Lung (tissue), 12 donors: ENCODE measurements around the gene SAYSD1. TPM values are rescaled to one million over a fixed set of nuclear protein-coding genes. Genes with fewer than 3 reads are reported as not detected.

ENCODE experiments used
- ATAC-seq: fragments of 200-7000 bp; cut with Tn5 transposase; one replicate; pipeline ENCODE4 v1.9.1; 2020; ENCODE audit warnings: moderate number of reproducible peaks; ENCODE audit not compliant: insufficient read depth, low FRiP score
- DNase-seq, 3 donors: peaks; one replicate each; pipeline ENCODE4 v3.0.0-alpha.2; 2013 to 2017
- H3K27ac ChIP-seq, 2 donors: one replicate each; pipeline ENCODE4 v1.5.1; 2013; ENCODE audit warnings: mild to moderate bottlenecking in 2 of 2, moderate library complexity in 2 of 2, control low read depth in 1 of 2, inconsistent platforms in 1 of 2, low read depth in 1 of 2, low read length in 1 of 2
- H3K27me3 ChIP-seq, 3 donors: one replicate each; pipeline ENCODE4 v1.5.1; 2013; ENCODE audit warnings: low read length in 2 of 3; ENCODE audit not compliant: control insufficient read depth in 3 of 3, insufficient read depth in 3 of 3
- H3K36me3 ChIP-seq, 4 donors: one replicate each; pipeline ENCODE4 v1.5.1; 2013; ENCODE audit warnings: low read length in 4 of 4, mild to moderate bottlenecking in 1 of 4, moderate library complexity in 1 of 4; ENCODE audit not compliant: control insufficient read depth in 4 of 4, insufficient read depth in 4 of 4
- H3K4me1 ChIP-seq, 5 donors: one replicate each; pipeline ENCODE4 v1.5.1; 2013; ENCODE audit warnings: low read length in 5 of 5, mild to moderate bottlenecking in 2 of 5, moderate library complexity in 1 of 5; ENCODE audit not compliant: control insufficient read depth in 5 of 5, insufficient read depth in 5 of 5
- H3K4me3 ChIP-seq: one replicate; pipeline ENCODE4 v1.5.1; 2013; ENCODE audit warnings: mild to moderate bottlenecking, control low read depth, moderate library complexity
- H3K9ac ChIP-seq, 2 donors: one replicate each; pipeline ENCODE4 v1.5.1; 2013; ENCODE audit warnings: low read length in 2 of 2, control low read depth in 1 of 2; ENCODE audit not compliant: insufficient read depth in 1 of 2
- H3K9me3 ChIP-seq, 4 donors: one replicate each; pipeline ENCODE4 v1.5.1; 2013; ENCODE audit warnings: low read length in 3 of 4, mild to moderate bottlenecking in 1 of 4, moderate library complexity in 1 of 4; ENCODE audit not compliant: control insufficient read depth in 4 of 4, insufficient read depth in 3 of 4
- CTCF ChIP-seq: IDR thresholded peaks from 2 replicates; pipeline ENCODE4 v1.5.1; 2012; ENCODE audit warnings: mild to moderate bottlenecking; ENCODE audit errors: control extremely low read depth, extremely low read depth
- WGBS, 2 donors: extraction: QIAGEN DNeasy Blood & Tissue Kit; methylation state at CpG; one replicate each; pipeline ENCODE4 v1.1.7; 2013; 5-methylcytosine and 5-hydroxymethylcytosine counted together
- polyA plus RNA-seq, 2 donors: library from polyadenylated mRNA; stranded (reverse); fragments of 200-250 nt; gene quantifications; one replicate each; pipeline ENCODE4 v1.2.1, GENCODE V29; 2013
- total RNA-seq, 2 donors: library from RNA; depleted of rRNA in 1 of 2; stranded (reverse); fragments of >200 nt in 1 of 2; gene quantifications; one replicate each; pipeline ENCODE4 v1.2.1, GENCODE V29; 2014 to 2021
- donor health status: control.
- donor health status: control.
- donor health status: Bipolar disorder and iron deficiency.
- donor health status: healthy.
- donor health status: DM: yes; HTN: yes; CAD: no.

The SAYSD1 gene
- total and polyA plus RNA-seq, 4 donors = 9.8 to 17.8 (median 16.5) TPM

- WGBS, 2 donors = 74% methylated on average over 7 of the region's 7 CpGs
- H3K27me3 ChIP-seq = peaks cover 0 to 3% (median 0%) of the 10 kb centered on the region in 3 donors
- H3K27ac ChIP-seq = no peak overlapping the region
- no peaks in the 10 kb centered on the region for H3K36me3 ChIP-seq
- no peak for TF ChIP-seq CTCF
- H3K9me3 ChIP-seq = no peaks in the 10 kb centered on the region
- no peak overlapping the region for H3K4me3 ChIP-seq
- ATAC-seq (no peak), DNase-seq (no peak)
- H3K9ac ChIP-seq = no peak overlapping the region
- H3K4me1 ChIP-seq = no peaks in the 10 kb centered on the region
These were observed 46.6 kb downstream of the SAYSD1 start for GRCh38 chr6:39068391-39068790.

- ATAC-seq = no peak
- DNase-seq = no peak
- WGBS, 2 donors = 92 to 93% methylated on average over 8 of the region's 8 CpGs
These were observed 49.4 kb downstream of the SAYSD1 start for GRCh38 chr6:39065561-39065960.

GRCh38 chr6:39063526-39063925 is 51.5 kb downstream of the SAYSD1 start:
- Histone ChIP-seq H3K9me3 (no peaks in the 10 kb centered on the region), H3K36me3 (no peaks in the 10 kb centered on the region), H3K4me1 (no peaks in the 10 kb centered on the region), H3K27me3 (peaks cover 0 to 3% (median 0%) of the 10 kb centered on the region in 3 donors), H3K27ac (no peak overlapping the region), H3K9ac (no peak overlapping the region), H3K4me3 (no peak overlapping the region)
- ATAC-seq (no peak), DNase-seq (no peak)
- no peak for TF ChIP-seq CTCF
- WGBS, 2 donors = 65 to 100% methylated on average over 1 of the region's 1 CpG

More at GRCh38 chr6:39065561-39065960, 49.4 kb downstream of the SAYSD1 start:
- Histone ChIP-seq H3K4me3 (no peak overlapping the region), H3K9me3 (no peaks in the 10 kb centered on the region), H3K27me3 (peaks cover 0 to 3% (median 0%) of the 10 kb centered on the region in 3 donors), H3K9ac (no peak overlapping the region), H3K27ac (no peak overlapping the region), H3K4me1 (no peaks in the 10 kb centered on the region), H3K36me3 (no peaks in the 10 kb centered on the region)
- TF ChIP-seq CTCF = no peak
